HG02571 (cell line): ENCODE data around the gene HLA-DPB1.

Experiments
- ATAC-seq: cut with Tn5 transposase; IDR thresholded peaks from one replicate; pipeline ENCODE4 v1.9.1; 2021; ENCODE audit warnings: mild to moderate bottlenecking, moderate library complexity; ENCODE audit not compliant: unreplicated experiment

HLA-DPB1 gene

GRCh38 chr6:33070909-33071308 is 4.9 kb upstream of the HLA-DPB1 start:
- ATAC-seq = no peak

- ATAC-seq = no peak
Measured at GRCh38 chr6:33071569-33071968, 4.2 kb upstream of the HLA-DPB1 start.

- ATAC-seq = no peak
Measured at GRCh38 chr6:33072508-33073100, 3.2 kb upstream of the HLA-DPB1 start.

GRCh38 chr6:33073431-33073871 is 2.3 kb upstream of the HLA-DPB1 start, which contains the start of gene HLA-DPA1:
Gene HLA-DPA1, minus strand, starts transcription at chr6:33073649.
- peak; percentile 57 for ATAC-seq

GRCh38 chr6:33075208-33075567 is 602 bp upstream of the HLA-DPB1 start:
- ATAC-seq = no peak

GRCh38 chr6:33076406-33076934 is 680 bp downstream of the HLA-DPB1 start:
- ATAC-seq = no peak

GRCh38 chr6:33077908-33078307 is 2.1 kb downstream of the HLA-DPB1 start:
- no peak for ATAC-seq

- ATAC-seq = no peak
Measured at GRCh38 chr6:33078442-33078841, 2.7 kb downstream of the HLA-DPB1 start.

- ATAC-seq = no peak
Measured at GRCh38 chr6:33078919-33079521, 3.2 kb downstream of the HLA-DPB1 start.

GRCh38 chr6:33079580-33079979 is 3.8 kb downstream of the HLA-DPB1 start:
- ATAC-seq = no peak

- ATAC-seq = peak; percentile 36
Measured at GRCh38 chr6:33080127-33081089, 4.6 kb downstream of the HLA-DPB1 start.

- no peak for ATAC-seq
Measured at GRCh38 chr6:33081098-33081824, 5.5 kb downstream of the HLA-DPB1 start.

GRCh38 chr6:33082702-33083101 is 6.9 kb downstream of the HLA-DPB1 start:
- no peak for ATAC-seq

GRCh38 chr6:33085627-33086026 is 9.8 kb downstream of the HLA-DPB1 start:
- ATAC-seq = no peak

- no peak for ATAC-seq
Measured at GRCh38 chr6:33088258-33088930, 12.6 kb downstream of the HLA-DPB1 start.

GRCh38 chr6:33088931-33089620 is 13.3 kb downstream of the HLA-DPB1 start:
- no peak for ATAC-seq

GRCh38 chr6:33091957-33092356 is 16.2 kb downstream of the HLA-DPB1 start:
- ATAC-seq = no peak

- no peak for ATAC-seq
Measured at GRCh38 chr6:33092385-33092784, 16.6 kb downstream of the HLA-DPB1 start.

- no peak for ATAC-seq
Measured at GRCh38 chr6:33093855-33094254, 18.1 kb downstream of the HLA-DPB1 start.

GRCh38 chr6:33095681-33096080 is 19.9 kb downstream of the HLA-DPB1 start:
- ATAC-seq = no peak
